Measurements from ENCODE around the gene PNPLA4.

Gene PNPLA4

GRCh38 chrX:7927259-7928167 is at the start of gene PNPLA4:
Gene PNPLA4 (minus strand): TSS chrX:7927413. CDS start chrX:7926119, 1,294 bp downstream.
- DNase-seq = peak; percentile 50

- DNase-seq = no peak
Measured at GRCh38 chrX:7972586-7972985, 45.4 kb upstream of the PNPLA4 start.

- no peak for DNase-seq
Measured at GRCh38 chrX:7970428-7970827, 43.2 kb upstream of the PNPLA4 start.

GRCh38 chrX:7965436-7965835 is 38.2 kb upstream of the PNPLA4 start:
- no peak for DNase-seq

- no peak for DNase-seq
Measured at GRCh38 chrX:7960246-7960645, 33.0 kb upstream of the PNPLA4 start.

- DNase-seq = no peak
Measured at GRCh38 chrX:7953446-7953845, 26.2 kb upstream of the PNPLA4 start.

DNA sequence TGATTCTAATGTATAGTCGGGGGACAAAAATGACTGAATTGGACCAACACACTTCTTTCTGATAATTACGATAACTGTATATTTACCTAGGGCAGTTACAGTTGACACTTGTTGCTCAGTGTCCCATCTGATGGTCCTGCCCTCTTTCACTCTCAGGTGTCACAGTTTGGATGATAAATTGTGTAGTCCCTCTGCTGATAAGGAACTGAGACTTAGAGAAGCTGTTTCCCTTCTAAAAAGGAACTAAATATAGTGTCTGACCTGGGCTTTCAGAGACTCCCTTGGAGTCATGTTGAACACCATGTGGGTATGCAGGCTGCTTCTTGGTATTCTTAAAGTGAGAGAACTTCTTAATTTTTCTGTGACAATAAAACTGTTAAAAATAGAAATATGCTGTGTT is 23.7 kb upstream of the PNPLA4 start:
- DNase-seq = no peak

GRCh38 chrX:7948483-7948882 is 21.3 kb upstream of the PNPLA4 start:
- no peak for DNase-seq

- no peak for DNase-seq
Measured at GRCh38 chrX:7946960-7947359, 19.7 kb upstream of the PNPLA4 start.

DNA sequence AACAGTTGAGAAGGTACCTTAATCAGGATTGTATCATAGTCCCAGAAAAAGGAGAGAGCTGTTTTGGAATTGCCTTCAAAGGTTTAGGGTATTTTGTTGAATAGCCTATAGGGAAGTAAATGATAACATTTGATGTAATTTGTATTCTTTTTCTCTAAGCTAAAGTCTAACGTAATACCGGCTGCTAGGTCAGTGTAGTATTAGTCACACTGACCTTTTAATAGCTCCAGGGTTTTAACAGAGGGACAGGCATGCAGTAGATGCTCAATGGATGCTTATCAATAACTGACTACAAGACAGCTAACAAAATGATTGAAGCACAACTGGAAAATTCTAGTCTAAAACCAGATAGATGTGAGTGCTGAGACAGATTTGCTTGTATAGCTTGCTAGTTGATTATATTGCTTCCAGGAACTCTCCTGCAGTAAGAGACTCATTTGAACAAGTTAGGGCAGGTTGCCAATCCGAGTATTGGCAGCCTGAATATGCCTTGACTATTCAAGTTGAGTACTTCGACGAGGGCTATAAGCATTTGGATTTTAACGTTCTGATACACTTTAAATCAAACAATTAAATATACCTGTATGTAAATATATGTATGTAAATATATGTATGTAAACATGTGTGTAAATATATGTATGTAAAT is 16.5 kb upstream of the PNPLA4 start:
- no peak for DNase-seq

DNA sequence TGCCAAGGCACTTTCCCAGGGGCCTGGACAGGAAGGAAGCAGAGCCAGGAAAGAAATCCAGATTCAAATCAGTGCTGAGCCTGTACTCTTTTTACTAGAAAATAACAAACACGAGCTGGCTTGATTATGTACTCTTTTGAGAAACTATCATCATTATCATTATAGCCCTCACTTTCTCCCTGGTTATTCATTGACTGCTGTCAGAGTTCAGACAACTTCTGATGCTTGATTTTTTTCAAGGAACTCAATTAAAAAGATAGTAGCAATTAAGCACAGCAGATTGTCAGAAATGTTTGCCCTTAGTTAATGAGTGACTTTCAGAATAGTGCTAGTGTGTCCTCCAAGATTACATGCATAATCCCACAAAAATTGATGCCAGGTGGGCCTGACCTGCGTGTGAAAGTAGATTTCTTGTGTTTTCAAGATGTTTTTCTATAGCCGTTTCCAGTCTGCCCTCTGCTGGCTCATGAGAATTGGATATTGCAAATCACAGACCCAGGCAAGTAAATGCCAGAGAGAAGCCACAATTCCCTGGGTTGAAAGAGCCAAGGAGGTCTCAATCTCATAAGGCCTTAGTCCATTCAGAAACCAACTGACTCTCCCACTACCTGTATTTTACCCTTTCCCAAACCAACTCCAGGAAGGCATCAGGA is 14.3 kb upstream of the PNPLA4 start:
- no peak for DNase-seq

DNA sequence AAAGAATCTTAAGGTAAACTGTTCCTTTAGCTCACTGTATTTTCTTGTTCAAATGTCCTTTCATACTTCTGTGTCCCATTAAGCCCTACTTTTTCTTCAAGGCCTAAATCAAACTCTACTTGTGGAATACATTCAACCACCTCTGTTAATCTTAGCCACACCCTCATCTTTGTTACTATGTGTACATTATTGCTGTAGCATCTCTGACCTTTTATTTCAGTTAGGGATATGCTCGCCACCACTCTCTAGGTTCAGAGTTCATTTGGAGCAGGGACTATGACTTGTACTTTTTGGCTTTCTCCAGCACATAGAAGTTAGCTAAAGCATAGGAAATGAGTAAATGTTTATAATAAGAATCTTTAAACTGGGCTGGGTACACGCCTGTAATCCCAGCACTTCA is 6.8 kb upstream of the PNPLA4 start:
- no peak for DNase-seq

DNA sequence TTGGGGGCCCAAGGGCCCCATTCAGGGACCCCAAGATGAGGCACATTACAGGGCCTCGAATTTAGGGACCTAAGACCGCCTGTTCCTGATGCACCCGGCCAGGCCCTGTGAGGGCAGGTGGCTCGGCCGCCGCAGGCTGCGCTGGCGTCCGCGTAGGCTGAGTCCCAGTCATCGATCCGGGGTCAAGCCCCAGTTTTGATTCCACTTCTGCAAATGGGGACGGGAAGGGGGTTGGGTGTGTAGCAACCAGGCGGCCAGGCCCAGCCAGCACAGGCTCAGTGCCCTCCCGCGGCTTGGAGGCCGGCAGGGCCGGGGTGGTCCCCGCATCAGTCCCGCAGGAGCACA is 327 bp downstream of the PNPLA4 start:
- no peak for DNase-seq

GRCh38 chrX:7926501-7926900 is 712 bp downstream of the PNPLA4 start:
- no peak for DNase-seq

- DNase-seq = peak; percentile 26
Measured at GRCh38 chrX:7925867-7926472, 1.2 kb downstream of the PNPLA4 start.

- DNase-seq = no peak
Measured at GRCh38 chrX:7921750-7922149, 5.5 kb downstream of the PNPLA4 start.

DNA sequence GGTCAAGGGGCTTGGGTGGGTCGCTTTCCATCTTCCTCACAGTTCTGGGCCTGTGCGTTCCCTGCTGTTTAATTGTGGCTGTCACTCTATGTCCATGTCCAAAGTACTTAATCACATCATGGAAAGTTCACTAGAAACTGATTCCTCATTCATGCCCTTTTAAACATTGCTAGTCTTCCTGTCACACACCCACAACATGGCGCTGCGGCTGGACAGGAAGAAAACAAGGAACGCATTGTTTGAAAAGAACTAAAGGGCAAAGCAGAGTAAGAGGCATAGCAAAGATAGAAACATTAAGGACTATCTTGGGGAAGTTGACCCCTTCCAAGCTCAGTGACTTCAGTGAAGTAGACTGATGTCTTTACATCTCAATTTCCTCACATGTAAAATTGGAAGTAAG is 18.4 kb downstream of the PNPLA4 start:
- DNase-seq = no peak

DNA sequence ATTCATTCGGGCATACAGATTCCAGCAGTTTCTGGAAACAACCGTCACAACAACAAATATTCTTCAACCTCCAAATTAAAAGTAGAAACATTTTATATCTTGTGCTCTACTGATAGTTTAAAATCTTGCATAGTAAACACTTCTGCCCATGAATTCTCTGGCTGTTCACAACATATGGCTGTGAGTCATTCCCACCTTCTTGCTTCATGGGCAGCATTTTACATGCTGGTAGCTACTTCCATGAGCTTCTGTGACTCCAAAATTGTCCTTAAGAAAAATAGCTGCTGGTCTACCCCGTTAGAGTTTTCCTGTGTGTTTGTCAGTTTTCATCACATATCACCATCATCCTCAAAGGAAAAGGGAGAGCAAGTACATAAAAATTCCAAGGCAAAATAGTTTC is 22.7 kb downstream of the PNPLA4 start:
- no peak for DNase-seq

- DNase-seq = no peak
Measured at GRCh38 chrX:7891928-7892327, 35.3 kb downstream of the PNPLA4 start.

DNA sequence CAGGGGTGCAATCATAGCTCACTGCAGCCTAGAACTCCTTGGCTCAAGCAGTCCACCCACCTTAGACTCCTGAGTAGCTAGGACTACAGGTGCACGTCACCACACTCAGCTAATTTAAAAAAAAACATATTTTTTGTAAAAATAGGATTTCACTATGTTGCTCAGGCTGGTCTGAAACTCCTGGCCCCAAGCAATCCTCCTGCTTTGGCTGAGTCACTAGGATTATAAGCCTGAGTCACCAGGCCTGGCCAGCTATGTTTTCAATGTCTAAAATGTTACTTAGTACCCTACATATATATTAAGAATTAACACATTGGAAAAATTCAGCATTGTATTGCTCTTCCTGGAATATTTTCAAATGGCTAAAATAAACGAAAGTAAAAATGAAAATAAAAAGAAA is 37.5 kb downstream of the PNPLA4 start:
- DNase-seq = no peak

DNA sequence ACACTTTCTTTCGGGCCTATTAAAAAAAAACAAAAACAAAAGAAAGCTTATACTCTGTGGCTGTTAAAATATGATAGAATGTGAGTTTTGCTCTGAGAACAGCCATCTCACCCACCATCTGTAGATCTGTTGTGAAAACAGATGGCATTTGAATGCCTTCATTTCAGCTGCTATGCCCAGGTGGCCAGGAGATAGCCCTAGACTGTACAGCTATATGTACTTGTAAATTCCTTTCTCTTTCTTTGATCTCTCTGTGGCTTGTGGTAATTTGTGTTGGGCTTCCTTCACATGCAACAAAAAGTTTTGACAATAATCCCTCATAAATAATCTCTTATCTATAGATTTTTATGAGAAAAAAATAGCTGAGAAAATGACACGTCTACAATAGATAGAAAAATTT is 38.1 kb downstream of the PNPLA4 start:
- DNase-seq = no peak

DNA sequence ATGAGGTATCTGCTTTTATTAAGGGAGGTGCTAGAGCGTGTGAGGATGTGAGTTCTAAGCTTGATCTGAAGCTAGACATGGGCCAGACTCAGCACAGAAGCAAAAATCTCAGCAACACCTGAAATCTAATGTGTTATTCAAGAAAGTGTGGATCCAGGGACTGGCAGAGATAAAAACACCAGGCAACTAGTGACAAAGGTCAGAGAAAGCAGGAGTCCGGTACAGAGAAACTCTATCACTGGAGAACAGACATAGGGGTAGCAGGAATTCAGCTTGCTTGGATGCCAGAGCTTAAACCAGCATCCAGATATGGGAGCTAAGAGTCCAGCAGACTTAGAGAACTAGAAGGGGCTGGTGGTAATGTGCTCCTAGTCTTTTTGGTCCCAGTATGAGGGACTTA is 50.3 kb downstream of the PNPLA4 start:
- DNase-seq = no peak

GRCh38 chrX:7872042-7872441 is 55.2 kb downstream of the PNPLA4 start:
- no peak for DNase-seq

GRCh38 chrX:7852166-7852565 is 75.0 kb downstream of the PNPLA4 start:
- DNase-seq = no peak

Measured in 8988T (cell line).